SK-N-SH (cell line): Measurements from ENCODE around the gene ACSF3. TPM values are rescaled to one million over a fixed set of nuclear protein-coding genes. Genes with fewer than 3 reads are reported as not detected.

ENCODE experiments used
- CTCF ChIA-PET: fragments of 300-600, 350-600 bp; formaldehyde crosslinking; extraction: SDS; loops from one replicate; lab custom pipeline; 2021; lab: Yijun Ruan, JAX
- POLR2A ChIA-PET: fragments of 350-600 bp; sonication (Branson Sonifier 250); formaldehyde crosslinking; extraction: SDS; loops from one replicate; lab custom pipeline; 2020; ENCODE audit warnings: antibody characterized with exemption, inconsistent platforms; lab: Yijun Ruan, JAX
- DNase-seq: peaks from one replicate; pipeline ENCODE4 v3.0.0; 2012
- H2AFZ ChIP-seq: fragments of 200-600 bp; sonication (generic); 2 replicates; pipeline ENCODE4 v1.8.1; 2016; ENCODE audit warnings: antibody characterized with exemption, mild to moderate bottlenecking, low read depth
- H3F3A ChIP-seq: fragments of 200-600 bp; sonication (generic); replicated peaks from 2 replicates; pipeline ENCODE3; 2016; ENCODE audit warnings: antibody characterized with exemption, mild to moderate bottlenecking; ENCODE audit not compliant: insufficient read depth
- H3K27ac ChIP-seq, 2 experiments: fragments of 200-500 bp in 1 of 2; fragments of 200-600 bp in 1 of 2; sonication (Bioruptor generic) in 1 of 2; sonication (generic), shearing (Covaris generic) in 1 of 2; 2 replicates each; pipeline versions ENCODE4 v1.5.1 to v1.6.1; 2014 to 2016; ENCODE audit warnings: low read depth in 2 of 2, inconsistent platforms in 1 of 2, low read length in 1 of 2, mild to moderate bottlenecking in 1 of 2, mixed read lengths in 1 of 2
- H3K27me3 ChIP-seq: fragments of 200-600 bp; sonication (generic), shearing (Covaris generic); 2 replicates; pipeline ENCODE4 v1.6.1; 2016; ENCODE audit warnings: mixed run types; ENCODE audit not compliant: insufficient read depth
- H3K36me3 ChIP-seq, 2 experiments: fragments of 200-500 bp in 1 of 2; fragments of 200-600 bp in 1 of 2; sonication (Bioruptor generic) in 1 of 2; sonication (generic) in 1 of 2; replicated peaks in 1 of 2; 2 replicates each; pipeline versions ENCODE3 to v1.5.1; 2014 to 2016; ENCODE audit warnings: low read length in 1 of 2, mild to moderate bottlenecking in 1 of 2; ENCODE audit not compliant: insufficient read depth in 2 of 2, control insufficient read depth in 1 of 2
- H3K4me1 ChIP-seq, 2 experiments: fragments of 200-500 bp in 1 of 2; fragments of 200-600 bp in 1 of 2; sonication (Bioruptor generic) in 1 of 2; sonication (generic), shearing (Covaris generic) in 1 of 2; 2 replicates each; pipeline versions ENCODE4 v1.5.1 to v1.6.1; 2014 to 2016; ENCODE audit warnings: low read depth in 1 of 2, low read length in 1 of 2, mixed run types in 1 of 2; ENCODE audit not compliant: insufficient read depth in 2 of 2, control insufficient read depth in 1 of 2
- H3K4me2 ChIP-seq: fragments of 200-600 bp; sonication (generic), shearing (Covaris generic); 2 replicates; pipeline ENCODE4 v1.6.1; 2017; ENCODE audit warnings: mixed run types
- H3K4me3 ChIP-seq, 2 experiments: fragments of 200-500 bp in 1 of 2; fragments of 200-600 bp in 1 of 2; sonication (Bioruptor generic) in 1 of 2; sonication (generic), shearing (Covaris generic) in 1 of 2; 2 replicates each; pipeline versions ENCODE4 v1.5.1 to v1.8.1; 2014 to 2016; ENCODE audit warnings: low read depth in 2 of 2, inconsistent platforms in 1 of 2, low read length in 1 of 2, mild to moderate bottlenecking in 1 of 2, mixed read lengths in 1 of 2, moderate library complexity in 1 of 2
- H3K79me2 ChIP-seq: fragments of 200-600 bp; sonication (generic); 2 replicates; pipeline ENCODE4 v1.8.1; 2017; ENCODE audit warnings: mild to moderate bottlenecking; ENCODE audit not compliant: insufficient read depth
- H3K9ac ChIP-seq: fragments of 200-600 bp; sonication (generic); 2 replicates; pipeline ENCODE4 v1.6.1; 2017; ENCODE audit warnings: mixed run types
- H3K9me2 ChIP-seq: fragments of 200-600 bp; sonication (generic); 2 replicates; pipeline ENCODE4 v1.6.1; 2017; ENCODE audit warnings: mixed run types
- H3K9me3 ChIP-seq: fragments of 200-600 bp; sonication (generic); 2 replicates; pipeline ENCODE4 v1.6.1; 2017; ENCODE audit warnings: mixed run types, mild to moderate bottlenecking, moderate library complexity
- H4K20me1 ChIP-seq: fragments of 200-600 bp; sonication (generic); 2 replicates; pipeline ENCODE4 v1.6.1; 2017; ENCODE audit warnings: mild to moderate bottlenecking, mixed run types; ENCODE audit not compliant: insufficient read depth
- CHD2 ChIP-seq: fragments of 150-350 bp; IDR thresholded peaks from 2 replicates; pipeline ENCODE4 v1.6.1; 2018; ENCODE audit warnings: low read length; ENCODE audit not compliant: partially characterized antibody
- ELF1 ChIP-seq: IDR thresholded peaks from 2 replicates; pipeline ENCODE4 v1.4.0; 2012
- FOXM1 ChIP-seq: IDR thresholded peaks from 2 replicates; pipeline ENCODE4 v1.4.0; 2012; ENCODE audit warnings: low read depth, mild to moderate bottlenecking
- GABPA ChIP-seq: IDR thresholded peaks from 2 replicates; pipeline ENCODE4 v1.4.0; 2012; ENCODE audit warnings: low read depth, mild to moderate bottlenecking
- GATA2 ChIP-seq: sonication (generic); formaldehyde crosslinking; IDR thresholded peaks from 2 replicates; pipeline ENCODE4 v1.5.0; 2020; ENCODE audit warnings: mild to moderate bottlenecking, missing genetic modification reagents
- IRF3 ChIP-seq: fragments of 150-350 bp; IDR thresholded peaks from 2 replicates; pipeline ENCODE4 v1.6.1; 2016; ENCODE audit warnings: mild to moderate bottlenecking, low read depth, low read length
- JUND ChIP-seq: IDR thresholded peaks from 2 replicates; pipeline ENCODE4 v1.4.0; 2012
- MAX ChIP-seq: IDR thresholded peaks from 2 replicates; pipeline ENCODE4 v1.4.0; 2012; ENCODE audit warnings: low read depth
- MXI1 ChIP-seq: IDR thresholded peaks from 2 replicates; pipeline ENCODE4 v1.6.1; 2012; ENCODE audit warnings: mild to moderate bottlenecking, low read depth, low read length, improper control_type of control experiment
- NRF1 ChIP-seq: IDR thresholded peaks from 2 replicates; pipeline ENCODE4 v1.6.1; 2012; ENCODE audit warnings: low read depth, mild to moderate bottlenecking, low read length
- POLR2AphosphoS5 ChIP-seq: IDR thresholded peaks from 2 replicates; pipeline ENCODE4 v1.6.1; 2012; ENCODE audit warnings: low read depth, low read length
- RAD21 ChIP-seq: IDR thresholded peaks from 2 replicates; pipeline ENCODE4 v1.6.1; 2012; ENCODE audit warnings: mild to moderate bottlenecking, low read length
- RCOR1 ChIP-seq: fragments of 150-350 bp; IDR thresholded peaks from 2 replicates; pipeline ENCODE4 v1.6.1; 2017; ENCODE audit warnings: antibody characterized with exemption, low read length
- REST ChIP-seq: IDR thresholded peaks from 2 replicates; pipeline ENCODE4 v1.6.1; 2012; ENCODE audit warnings: mild to moderate bottlenecking, low read depth, low read length, moderate library complexity
- SIN3A ChIP-seq: IDR thresholded peaks from 2 replicates; pipeline ENCODE4 v1.6.1; 2012; ENCODE audit warnings: low read depth, mild to moderate bottlenecking, low read length, moderate library complexity, borderline replicate concordance
- SMC3 ChIP-seq: IDR thresholded peaks from 2 replicates; pipeline ENCODE4 v1.6.1; 2012; ENCODE audit warnings: low read depth, low read length, improper control_type of control experiment
- TAF1 ChIP-seq: IDR thresholded peaks from 2 replicates; pipeline ENCODE4 v1.6.1; 2012; ENCODE audit warnings: low read depth, mild to moderate bottlenecking, low read length, moderate library complexity, borderline replicate concordance
- USF2 ChIP-seq: fragments of 150-350 bp; IDR thresholded peaks from 2 replicates; pipeline ENCODE4 v1.6.1; 2017; ENCODE audit warnings: antibody characterized with exemption, low read length, low read depth, borderline replicate concordance
- YY1 ChIP-seq: IDR thresholded peaks from 2 replicates; pipeline ENCODE4 v1.4.0; 2012; ENCODE audit warnings: low read depth, mild to moderate bottlenecking
- ZBTB33 ChIP-seq: IDR thresholded peaks from 2 replicates; pipeline ENCODE4 v1.4.0; 2012; ENCODE audit warnings: low read depth, borderline replicate concordance
- WGBS: methylation state at CpG from one replicate; pipeline ENCODE4 v1.1.6; 2017; ENCODE audit warnings: low lambda C conversion rate; 5-methylcytosine and 5-hydroxymethylcytosine counted together
- polyA plus RNA-seq, 3 experiments: library from polyadenylated mRNA; depleted of rRNA; stranded (reverse); fragments of >200 nt; gene quantifications; 2 replicates each; pipeline ENCODE4 v1.2.3, GENCODE V29; 2012

The ACSF3 gene
- polyA plus RNA-seq, 1 of the 3 experiments (the other 2 are of a cell fraction), result 18.8 TPM

GRCh38 chr16:89178453-89179147 lies 84.9 kb downstream of the ACSF3 start (continued):
- TF ChIP-seq REST, result no peak

DNA sequence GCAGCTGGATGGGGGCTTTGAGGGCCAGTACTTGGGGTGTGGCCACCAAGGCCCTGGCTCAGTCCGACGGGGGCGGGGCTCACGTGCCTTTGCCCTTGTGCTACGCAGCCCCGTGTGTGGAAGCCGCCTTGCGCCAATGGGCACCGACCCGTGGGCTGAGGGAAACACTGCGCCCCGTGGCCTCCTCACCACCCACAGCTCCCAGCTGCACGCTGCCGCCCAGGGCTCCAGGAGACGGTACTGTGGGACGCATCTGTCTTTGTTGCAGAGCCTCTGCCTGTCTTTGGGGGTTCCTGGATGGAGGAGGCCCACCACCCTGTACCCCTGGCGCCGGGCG lies 85.5 kb downstream of the ACSF3 start:
- WGBS, result 54% methylated on average over 13 of the region's 19 CpGs
- Histone ChIP-seq H2AFZ (no peak overlapping the region), H3K4me3 (no peak overlapping the region), H3K9me2 (no peaks in the 10 kb centered on the region), H3K4me2 (no peak overlapping the region)
- TF ChIP-seq SMC3 (no peak), ELF1 (no peak), GABPA (no peak), RAD21 (no peak), IRF3 (no peak), FOXM1 (no peak), RCOR1 (no peak), CHD2 (no peak), ZBTB33 (no peak), MAX (no peak), SIN3A (no peak), GATA2 (no peak), JUND (no peak), MXI1 (no peak), NRF1 (no peak), POLR2AphosphoS5 (no peak), TAF1 (no peak), YY1 (no peak), USF2 (no peak)
- TF ChIP-seq, all 33 proteins: peak for 0
- H3K9me3 ChIP-seq, result no peaks in the 10 kb centered on the region
- no peak for DNase-seq
- no peak overlapping the region for H3K27ac ChIP-seq
- no peaks in the 10 kb centered on the region for H3K79me2 ChIP-seq
- POLR2A ChIA-PET, result interaction anchor here (0.7 kb wide), 1 partner anchor 205 kb away, joined by 4 read pairs; no protein-coding TSS in a partner anchor
- no peaks in the 10 kb centered on the region; a peak in 1 of 4 replicates for H3K4me1 ChIP-seq
- no peaks in the 10 kb centered on the region for H4K20me1 ChIP-seq
- H3K9ac ChIP-seq, result no peak overlapping the region
- no peaks in the 10 kb centered on the region for H3K36me3 ChIP-seq
- H3F3A ChIP-seq, result no peaks in the 10 kb centered on the region
- CTCF ChIA-PET, result interaction anchor here (0.7 to 5.8 kb wide), 2 partner anchors 12 to 362 kb away, joined by 3 to 33 read pairs; no protein-coding TSS in a partner anchor
- peaks cover 59% of the 10 kb centered on the region for H3K27me3 ChIP-seq
